NCI-H510A treated with DMSO at 0.1 percent for 48 hours (cell line): Measurements from ENCODE around the gene ADCY7.

ENCODE experiments used
- DNase-seq: peaks from one replicate; lab custom pipeline; 2025; lab: John Stamatoyannopoulos, UW

ADCY7 gene

DNA sequence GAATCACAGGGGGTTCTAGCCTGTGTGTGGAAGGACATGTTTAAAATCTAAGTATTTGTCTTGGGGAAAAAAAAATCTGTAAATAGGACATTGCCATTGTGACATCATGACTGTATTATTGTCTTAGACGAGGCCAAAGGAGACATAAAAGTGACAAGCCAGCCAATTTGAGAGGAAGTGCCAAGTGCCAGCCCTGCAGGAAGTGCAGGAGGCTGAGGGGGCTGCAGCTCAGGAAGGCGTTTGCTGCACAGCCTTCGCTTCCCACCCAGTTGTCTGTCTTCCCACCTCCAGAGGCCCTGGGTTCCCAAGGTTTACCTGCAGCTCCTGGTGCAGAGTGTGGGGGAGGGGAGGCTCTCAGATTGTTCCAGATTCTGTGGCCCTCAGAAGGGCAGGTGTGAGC lies 1.3 kb downstream of the ADCY7 start:
- DNase-seq, result no peak

DNA sequence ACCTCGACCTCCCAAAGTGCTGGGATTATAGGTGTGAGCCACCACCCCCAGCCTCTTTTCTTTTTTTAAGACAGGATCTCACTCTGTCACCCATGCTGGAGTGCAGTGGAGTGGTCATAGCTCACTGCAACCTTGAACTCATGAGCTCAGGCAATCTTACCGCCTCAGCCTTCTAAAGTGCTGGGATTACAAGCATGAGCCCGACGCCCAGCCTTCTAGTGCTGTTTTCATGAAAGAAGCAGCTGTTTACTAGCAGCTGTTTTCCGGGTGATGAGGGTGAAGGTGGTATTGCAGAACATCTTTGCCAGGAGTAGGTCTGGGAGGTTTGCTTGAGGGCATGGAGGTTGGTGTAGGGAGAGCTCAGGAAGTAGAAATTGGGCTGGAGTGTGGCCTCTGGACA lies 2.0 kb downstream of the ADCY7 start:
- DNase-seq, result no peak

DNA sequence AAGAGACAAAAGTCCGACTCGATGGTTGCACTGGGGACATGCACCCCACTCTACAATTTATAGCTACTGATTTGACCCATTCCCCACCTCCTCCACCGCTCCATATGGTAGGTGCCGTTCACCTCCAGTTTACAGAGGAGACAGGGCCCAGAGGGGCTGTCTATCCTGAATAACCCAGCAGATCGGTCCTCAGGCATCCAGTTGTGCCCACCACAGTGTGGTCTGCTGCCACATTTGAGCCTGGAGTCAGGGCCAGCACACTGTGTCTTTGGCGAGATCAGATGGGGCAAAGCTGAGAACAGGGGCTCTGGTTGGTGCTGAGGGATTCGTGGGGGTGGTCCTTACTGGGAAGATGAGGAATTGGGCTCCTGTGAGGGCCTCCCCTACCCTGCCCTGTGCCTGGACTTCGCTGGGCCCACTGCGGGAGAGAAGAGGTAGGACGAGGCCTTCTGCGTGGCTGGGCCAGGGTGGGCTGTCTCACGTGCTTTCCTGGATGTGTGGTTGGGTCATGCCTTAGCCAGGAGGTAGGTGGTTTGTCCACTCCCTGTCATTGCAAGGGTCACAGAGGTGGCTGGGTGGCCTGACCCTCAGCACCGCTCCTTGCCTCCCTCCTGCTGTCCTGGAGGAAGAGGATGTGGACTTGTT lies 2.8 kb downstream of the ADCY7 start:
- DNase-seq, result no peak

DNA sequence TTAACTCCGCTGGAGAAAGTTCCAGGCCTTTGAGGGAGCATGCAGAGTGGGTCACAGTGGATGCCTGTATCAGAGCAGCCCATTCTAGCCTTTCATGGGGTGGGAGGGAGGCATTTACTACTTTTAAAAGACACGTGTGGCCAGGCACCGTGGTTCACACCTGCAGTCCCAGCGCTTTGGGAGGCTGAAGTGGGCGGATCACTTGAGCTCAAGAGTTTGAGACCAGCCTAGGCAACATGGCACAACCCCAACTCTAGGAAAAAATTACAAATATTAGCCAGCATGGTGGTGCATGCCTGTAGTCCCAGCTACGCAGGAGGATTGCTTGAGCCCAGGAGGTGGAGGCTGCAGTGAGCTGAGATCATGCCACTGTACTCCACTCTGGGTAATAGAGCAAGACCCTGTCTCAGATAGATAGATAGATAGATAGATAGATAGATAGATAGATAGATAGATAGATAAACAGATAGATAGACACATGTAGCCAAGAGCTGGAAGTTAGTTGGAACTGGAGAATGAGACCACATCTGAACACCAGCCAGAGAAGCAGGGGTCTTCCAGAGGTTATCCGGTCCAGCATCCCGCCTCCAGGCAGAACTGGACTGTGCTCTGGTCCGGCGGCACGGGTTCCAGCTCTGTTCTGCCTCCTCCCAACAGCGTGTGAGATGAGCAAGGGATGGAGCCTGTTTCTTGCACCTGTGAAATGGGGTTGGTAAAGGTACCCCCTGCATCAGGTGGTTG lies 3.6 kb downstream of the ADCY7 start:
- no peak for DNase-seq

DNA sequence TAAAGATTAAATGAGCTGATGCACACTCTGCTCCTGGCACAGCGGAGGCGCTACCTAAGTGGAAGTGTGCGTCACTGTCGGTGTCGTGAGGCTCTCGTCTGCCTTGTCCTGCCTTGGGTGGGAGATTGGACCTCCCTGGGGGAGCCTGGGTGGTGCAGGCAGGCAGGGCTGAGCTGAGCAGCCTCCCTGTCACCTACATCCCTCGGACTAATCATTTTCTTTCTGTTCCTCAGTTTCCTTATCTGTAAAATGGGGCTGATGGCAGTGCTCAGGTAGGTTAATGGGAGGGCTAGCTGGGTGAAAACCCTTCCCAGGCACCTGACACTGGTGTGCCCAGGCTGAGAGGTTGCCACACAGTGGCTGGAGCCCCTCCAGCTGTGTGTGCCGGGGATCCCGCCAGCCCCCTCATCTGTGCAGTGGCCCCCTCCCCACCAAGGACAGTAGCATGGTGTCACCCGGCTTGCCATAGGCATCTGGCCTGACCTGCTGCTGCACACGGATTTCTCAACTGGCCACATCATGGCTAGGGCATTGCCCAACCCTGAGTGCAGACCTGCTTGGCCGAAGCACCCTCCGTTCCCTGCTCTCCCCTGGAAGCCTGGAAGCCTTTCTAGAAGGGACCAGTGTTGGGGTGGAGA lies 4.3 kb downstream of the ADCY7 start:
- DNase-seq, result no peak

DNA sequence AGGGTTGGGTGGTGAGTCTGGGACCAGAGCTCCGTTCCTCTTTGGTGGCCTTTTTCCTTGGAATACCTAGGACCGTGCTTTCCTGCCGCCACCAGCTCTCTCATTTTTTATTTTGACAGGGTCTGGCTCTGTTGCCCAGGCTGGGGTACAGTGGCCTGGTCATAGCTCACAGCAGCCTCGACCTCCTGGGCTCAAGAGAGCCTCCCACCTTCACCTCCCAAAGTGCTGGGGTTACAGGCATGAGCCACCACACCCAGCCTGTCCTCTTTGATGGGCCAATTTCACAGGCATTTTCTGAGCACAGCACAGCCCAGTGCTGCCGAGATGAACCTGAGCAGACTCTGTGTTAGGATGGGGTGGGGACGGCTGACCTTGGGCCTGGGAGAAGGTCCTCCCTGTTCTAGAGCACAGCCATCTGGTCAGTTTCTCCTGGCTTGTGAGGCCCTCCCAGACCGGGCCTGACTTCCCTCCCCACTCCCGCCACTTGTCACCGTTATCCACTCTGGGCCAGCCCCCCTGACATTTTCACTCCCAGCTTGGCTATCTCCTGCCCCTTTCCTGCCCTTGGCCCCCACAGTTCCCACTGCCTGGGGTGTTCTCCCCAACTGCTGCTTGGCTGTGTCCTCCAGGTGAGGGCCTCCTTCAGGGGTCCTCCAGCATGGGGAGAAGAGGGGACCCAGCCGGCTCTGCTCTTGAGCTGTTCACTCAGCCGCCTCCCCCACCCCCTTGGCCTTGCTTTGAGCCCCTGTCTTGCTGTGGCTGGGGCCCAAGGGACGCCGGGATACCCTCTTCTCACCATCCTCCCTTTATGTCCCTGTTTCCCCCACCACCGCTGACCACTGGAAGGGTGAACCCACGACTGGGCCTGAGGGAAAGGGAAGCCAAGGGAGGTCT lies 5.0 kb downstream of the ADCY7 start:
- DNase-seq, result no peak

DNA sequence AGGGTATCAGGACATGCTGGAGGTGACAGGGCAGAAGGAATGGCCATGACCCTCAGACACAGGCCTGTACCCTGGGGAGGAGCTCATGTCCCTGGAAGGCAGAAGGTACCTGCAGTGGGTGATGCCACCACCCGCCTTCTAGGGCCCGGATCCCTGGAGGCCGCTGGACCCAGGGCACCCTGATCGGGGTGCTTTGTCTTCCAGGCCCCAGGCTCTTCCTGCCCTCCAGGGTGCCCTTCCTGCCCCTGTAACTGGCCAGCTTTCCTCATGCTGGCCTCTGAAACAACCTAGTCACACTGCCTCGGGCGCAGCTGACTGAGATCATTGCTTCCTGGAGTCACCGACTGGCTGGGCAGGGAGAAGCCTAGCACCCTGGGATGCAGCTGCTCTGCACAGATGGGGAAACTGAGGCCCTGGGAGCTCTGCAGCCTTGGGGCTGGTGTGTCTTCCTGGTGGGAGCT lies 5.8 kb downstream of the ADCY7 start:
- DNase-seq, result no peak

DNA sequence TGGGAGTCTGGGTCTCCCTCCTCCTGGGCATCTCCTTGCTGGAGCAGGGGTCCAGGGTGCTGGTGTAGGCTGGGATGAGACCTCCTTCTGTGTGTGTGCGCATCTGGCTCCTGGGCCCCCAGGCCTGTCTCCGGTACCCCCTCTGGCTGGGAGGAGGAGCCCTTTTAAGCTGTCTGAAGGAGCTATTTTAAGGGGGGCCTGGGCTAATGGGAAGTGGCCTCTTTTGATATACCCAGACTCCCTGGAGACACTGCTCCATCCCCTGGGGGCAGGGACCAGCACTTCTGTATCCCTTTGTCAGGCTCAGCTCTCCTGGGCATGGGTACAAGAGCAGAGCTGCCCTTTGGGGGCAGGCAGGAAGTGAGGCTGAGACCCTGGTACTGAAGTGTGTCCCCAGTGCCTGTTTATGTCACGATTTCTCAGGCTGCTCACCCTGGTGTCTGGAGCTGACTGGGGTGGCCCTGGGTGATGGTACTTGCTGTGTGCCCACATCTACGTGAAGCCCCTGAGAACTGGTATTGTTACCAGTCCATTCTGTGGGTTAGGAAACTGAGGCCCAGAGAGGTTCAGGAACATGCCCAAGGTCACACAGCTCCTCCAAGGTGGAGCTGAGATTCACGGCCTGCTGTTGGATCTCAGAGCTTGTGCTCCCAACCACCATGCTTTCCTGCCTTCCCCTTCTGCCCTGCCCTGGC lies 6.5 kb downstream of the ADCY7 start:
- no peak for DNase-seq

DNA sequence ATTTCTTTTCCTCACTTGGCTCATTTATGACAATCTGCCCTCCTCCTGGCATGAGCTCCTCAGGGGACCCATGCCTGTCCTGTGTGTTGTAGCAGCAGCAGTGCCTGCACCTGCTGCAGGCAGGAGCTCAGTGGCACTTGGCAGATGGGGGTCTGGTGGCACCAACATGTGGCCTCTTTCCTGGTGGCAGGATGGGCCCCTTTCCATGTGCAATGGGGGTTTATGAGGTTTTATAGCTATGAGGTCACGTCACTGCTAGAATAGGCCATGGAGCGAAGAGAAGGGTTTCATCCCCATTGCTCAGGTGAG lies 7.0 kb downstream of the ADCY7 start:
- no peak for DNase-seq

DNA sequence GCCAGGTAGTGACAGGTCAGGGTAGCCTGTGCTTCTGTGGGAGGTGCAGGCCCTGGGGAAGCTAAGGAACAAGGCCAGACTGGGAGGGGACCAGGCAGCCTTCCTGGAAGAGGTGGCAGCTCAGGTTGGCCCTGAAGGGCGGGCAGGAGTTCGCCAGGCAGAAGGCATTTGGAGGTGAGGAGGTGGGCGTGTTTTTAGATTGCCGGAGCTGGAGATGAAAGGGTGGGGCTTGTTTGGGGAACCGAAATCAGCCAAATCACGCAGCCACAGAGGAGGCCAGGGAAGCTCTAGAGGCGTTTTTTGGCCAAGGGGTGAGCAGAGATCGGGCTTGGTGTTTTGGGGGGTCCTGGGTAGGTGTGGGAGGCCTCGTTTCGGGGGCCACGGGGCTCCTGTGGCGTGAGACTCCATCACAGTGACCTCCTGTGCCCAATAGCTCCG lies 7.6 kb downstream of the ADCY7 start:
- DNase-seq, result no peak

DNA sequence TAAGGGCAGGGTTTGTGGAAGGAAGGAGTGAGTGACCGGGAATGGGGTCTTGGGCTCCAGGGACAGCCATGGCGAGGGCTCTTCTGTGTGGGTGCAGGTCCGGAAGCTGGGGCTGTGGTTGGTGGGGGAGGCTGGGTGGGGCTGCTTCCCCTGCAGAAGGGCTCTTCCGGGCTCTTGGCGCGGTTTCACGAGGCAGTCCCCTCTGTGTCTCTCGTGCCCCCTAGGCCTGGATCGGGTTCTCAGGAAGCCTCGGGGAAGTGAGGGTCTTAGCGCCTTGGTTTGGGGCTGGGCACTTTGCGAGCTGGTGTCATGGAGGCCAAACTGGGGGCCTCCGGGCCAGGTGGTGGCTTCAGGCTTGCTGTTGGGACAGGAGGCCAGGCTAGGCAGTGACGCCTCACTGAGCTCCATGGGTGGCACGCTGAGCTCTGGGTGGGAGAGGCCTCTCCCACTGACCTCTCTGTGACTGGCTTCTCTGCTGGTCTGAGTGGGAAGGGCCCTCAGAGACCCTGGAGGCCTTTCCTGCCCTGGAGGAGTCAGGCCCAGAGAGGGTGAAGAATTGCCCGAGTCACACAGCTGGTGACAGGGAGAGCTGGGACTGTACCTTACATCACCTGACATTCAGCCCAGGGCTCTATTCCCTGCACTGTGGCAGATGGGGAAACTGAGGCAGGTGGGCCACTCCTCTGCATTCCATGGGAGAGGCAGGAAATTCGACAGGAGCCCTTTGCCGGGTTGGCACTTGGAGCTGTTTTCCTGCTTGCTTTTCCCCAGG lies 8.2 kb downstream of the ADCY7 start:
- no peak for DNase-seq

DNA sequence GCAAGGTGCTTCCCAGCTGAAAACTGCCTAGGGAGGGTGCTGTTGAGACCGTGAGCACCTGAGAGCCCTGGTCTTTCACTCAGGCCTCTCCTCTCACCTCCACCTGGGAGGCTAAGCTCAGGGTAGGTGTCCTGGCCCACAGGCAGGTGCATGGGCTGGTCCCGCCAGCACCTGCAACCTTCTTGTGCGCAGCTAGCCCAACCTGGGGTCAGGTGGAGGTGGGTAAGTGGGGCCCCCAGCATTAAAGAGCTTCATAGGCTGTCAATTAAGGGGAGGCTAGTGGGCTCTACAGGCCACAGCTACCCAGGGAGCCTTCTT lies 8.7 kb downstream of the ADCY7 start:
- DNase-seq, result no peak

DNA sequence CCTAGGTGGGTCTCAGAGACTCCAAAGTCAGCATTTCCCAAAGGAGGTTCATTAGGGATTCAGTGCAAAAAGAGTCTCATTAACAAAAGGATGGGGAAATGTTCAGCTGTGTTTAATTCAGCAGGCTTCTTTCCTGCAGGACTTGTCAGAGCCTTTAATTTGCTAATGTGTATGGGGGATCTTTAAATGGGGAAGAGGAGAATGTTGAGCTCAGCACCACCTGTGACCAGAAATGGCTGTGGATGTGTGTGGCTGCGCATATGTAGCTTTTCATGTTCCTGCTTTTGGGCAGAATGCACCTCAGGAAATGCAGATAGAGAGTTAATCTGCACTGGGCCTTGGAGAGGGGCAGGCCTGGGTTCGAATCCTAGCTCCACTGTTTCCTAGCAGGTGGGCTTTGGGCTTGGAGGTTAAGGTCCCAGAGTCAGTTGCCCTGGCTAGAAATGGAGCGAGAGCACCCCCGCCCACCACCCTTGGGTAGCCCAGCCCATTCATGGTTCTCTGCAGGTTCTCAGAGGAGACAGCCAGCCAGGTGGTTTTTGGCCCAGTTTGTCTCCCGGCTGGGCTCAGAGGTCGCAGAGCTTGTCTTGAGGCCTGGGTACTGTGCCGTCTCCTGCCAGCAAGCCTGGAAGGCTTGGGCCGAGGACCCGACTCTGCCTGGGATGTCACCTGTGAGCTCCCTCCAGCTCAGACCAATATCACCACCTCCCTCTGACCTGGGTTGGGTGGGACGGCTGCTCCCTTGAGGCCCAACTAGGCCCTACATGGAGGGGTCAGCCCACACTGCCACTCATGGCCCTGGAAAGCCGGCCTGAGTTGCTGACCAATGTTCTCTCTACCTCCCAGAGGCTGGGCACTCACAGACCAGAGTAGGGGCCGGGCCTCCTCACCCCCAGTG lies 9.3 kb downstream of the ADCY7 start:
- DNase-seq, result no peak

DNA sequence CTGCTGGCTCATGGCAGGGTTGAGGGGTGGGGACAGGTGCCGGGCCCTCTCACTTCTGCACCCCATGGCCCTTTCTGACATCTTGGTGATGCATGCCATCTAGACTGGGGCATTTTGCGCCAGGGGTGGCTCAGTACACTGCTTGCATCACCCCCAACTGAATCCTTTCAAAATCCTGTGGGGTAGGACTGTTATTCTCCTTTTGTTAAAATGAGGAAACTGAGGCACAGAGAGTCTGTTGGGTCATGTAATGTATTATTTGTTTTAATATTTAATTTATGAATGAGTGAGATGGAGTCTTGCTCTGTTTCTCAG lies 9.9 kb downstream of the ADCY7 start:
- DNase-seq, result no peak

DNA sequence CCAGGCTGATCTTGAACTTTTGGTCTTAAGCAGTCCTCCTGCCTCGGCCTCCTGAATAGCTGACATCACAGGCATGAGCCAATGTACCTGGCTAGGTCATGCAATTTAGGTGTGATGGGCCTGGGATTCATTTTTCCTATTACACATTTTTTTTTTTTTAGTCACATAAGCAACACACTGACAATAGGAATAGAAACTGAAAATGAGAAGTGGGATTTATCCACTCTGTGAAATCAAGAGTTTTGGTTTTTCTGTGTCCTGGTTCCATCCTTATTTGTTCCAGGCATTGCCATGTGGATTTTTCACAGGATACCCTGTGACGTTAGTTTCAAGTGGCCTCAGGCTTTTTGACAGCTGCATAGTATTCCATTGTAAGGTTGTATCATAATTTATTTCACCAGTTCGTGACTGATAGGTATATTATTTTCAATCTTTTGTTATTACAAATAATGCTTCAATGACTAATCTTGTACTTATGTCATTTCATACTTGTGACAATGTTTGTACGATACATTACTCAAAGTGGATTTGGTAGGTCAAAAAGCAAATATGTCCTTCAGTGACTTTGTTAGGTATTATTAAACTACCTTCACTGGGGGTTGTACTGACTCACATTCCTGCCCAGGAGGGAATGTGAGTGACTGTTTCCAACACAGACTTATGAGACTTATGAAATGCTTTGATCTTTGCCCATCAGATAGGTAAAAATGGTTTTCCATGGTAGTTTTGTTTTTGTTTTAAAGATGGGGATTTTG lies 10.6 kb downstream of the ADCY7 start:
- no peak for DNase-seq

DNA sequence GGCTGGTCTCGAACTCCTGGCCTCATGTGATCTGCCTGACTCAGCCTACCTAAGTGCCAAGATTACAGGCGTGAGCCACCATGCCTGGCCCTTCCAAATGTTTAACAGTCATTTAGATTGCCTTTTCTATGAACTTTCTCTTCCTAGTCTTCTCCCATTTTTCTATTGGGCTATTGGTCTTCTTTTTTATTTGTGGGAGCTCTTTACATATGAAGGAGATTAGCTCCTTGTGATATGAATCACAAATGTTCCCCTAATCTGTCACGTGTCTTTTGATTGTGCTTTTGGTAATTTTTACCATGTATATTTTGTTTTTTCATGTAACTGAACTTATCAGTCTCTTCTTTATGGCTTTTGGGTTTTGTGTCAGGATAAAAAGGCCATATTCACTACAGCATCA lies 11.9 kb downstream of the ADCY7 start:
- no peak for DNase-seq

DNA sequence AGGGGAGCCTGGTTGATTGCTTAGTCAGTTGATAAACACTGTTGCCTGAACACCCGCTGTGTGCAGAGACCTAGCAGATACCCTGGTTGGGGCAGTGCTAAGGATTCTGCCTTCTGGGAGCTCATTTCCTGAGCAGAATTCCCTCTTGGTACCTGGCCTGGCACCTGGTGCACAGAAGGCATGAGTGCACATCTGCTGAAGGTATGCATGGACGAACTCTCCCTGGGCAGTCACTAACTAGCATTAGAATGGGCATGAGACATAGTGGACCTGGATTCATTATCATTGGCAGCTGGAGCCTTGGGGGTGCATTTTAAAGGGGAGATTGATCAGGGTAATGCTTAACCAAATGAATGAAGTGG lies 13.1 kb downstream of the ADCY7 start:
- DNase-seq, result peak; percentile 42

DNA sequence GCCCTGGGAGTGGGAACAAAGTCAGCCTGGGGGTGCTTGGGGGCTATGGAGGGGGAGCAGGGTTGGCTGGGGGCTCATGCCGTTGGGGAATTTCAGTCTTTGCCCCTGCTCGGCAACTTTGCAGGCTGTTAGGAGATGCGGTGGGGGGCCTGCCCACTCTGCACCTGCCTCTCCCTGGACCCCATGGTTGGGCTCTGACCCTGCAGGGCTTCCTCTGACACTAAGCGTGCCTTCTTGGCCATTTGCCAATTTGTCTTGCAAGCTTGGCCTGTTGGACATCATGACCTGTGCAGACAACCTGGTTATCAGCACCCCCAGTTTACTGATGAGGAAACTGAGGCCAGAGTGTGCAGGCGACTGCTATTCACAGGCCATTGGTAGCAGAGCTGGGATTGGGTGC lies 14.6 kb downstream of the ADCY7 start:
- DNase-seq, result no peak

DNA sequence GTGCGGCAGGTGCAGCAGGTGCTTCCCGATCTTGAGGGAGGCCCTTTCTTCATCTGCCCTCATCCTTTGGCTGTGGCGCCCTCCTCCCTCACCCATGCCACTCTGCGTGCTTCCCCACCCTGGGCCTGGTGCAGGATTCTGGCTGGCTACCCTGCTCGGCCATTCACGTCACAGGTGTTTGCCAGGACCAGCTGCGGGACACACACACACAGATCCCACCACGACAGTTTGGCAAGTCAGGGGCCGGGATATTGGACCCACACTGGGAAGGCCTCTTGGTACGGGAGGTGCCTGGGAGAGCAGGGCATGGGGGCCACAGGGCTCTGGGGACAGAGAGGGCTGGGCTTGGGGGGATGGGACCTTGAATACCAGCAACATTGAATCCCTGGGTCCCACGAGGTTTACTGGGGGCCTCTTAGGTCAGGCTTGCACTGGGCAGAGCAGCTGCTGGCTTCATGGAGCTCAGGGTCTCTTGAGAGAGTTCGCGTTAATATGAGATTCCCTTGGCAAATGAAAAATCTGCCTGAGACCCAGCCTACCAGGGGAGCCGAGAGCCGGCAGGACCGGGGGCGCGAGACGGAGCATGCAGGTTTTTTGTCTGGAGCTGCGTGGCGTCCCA lies 15.1 kb downstream of the ADCY7 start:
- peak; percentile 95 for DNase-seq
